Type B pancreatic cell (in vitro differentiated cells): ENCODE data around the gene FAM50A. TPM values are rescaled to one million over a fixed set of nuclear protein-coding genes. Genes with fewer than 3 reads are reported as not detected.

Experiments used
- DNase-seq: peaks from one replicate; pipeline ENCODE4 v3.0.0; 2021; ENCODE audit warnings: mixed read lengths; ENCODE audit not compliant: unreplicated experiment; ENCODE audit errors: extremely low spot score
- H3K27ac Mint-ChIP-seq: 2 replicates; pipeline ENCODE4 v1.8.0; 2021; ENCODE audit warnings: mild to moderate bottlenecking, mixed read lengths
- H3K27me3 Mint-ChIP-seq: 2 replicates; pipeline ENCODE4 v1.8.0; 2021; ENCODE audit warnings: mixed read lengths
- H3K36me3 Mint-ChIP-seq: 2 replicates; pipeline ENCODE4 v1.8.0; 2021; ENCODE audit warnings: mixed read lengths
- H3K4me1 Mint-ChIP-seq: one replicate; pipeline ENCODE4 v1.8.0; 2021; ENCODE audit warnings: mixed read lengths; ENCODE audit not compliant: unreplicated experiment
- H3K4me3 Mint-ChIP-seq: 2 replicates; pipeline ENCODE4 v1.8.0; 2021; ENCODE audit warnings: mild to moderate bottlenecking, mixed read lengths
- H3K9me3 Mint-ChIP-seq: 2 replicates; pipeline ENCODE4 v1.8.0; 2021; ENCODE audit warnings: mixed read lengths
- total RNA-seq: library from RNA; stranded (reverse); gene quantifications from 2 replicates; pipeline ENCODE4 v1.2.1, GENCODE V29; 2021; ENCODE audit warnings: low replicate concordance
- TF ChIP-seq, protein P1 (sequence below): fragments of 200-600 bp; sonication (generic); conservative IDR thresholded peaks from 2 replicates; pipeline ENCODE4 v1.5.0; 2021; ENCODE audit warnings: antibody characterized with exemption, mild to moderate bottlenecking

The FAM50A gene
- total RNA-seq, 1 donor from 2014 or later: 59.2 TPM

DNA sequence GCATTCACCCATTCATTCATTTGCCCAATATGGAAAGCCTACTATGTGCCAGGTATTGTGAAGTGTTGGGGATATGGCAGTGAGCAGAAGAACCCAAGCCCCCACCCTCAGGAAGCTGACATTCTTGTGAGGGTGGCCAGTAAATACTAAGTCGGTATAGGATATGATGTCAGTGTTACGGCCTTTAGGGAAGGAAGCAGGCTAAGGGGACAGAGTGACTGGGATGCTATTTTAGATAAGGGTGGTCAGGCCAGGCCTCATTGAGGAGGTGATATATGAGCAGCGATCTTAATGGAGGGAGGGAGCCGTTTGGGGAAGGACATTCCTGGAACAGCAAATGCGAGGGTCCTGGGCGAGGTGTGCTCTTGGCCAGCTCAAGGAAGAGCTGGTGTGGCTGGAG lies 13.5 kb upstream of the FAM50A start:
- Mint-ChIP-seq H3K27me3 (no peaks in the 10 kb centered on the region), H3K27ac (peak overlapping the region; percentile 78), H3K4me3 (peak overlapping the region; percentile 81), H3K9me3 (no peaks in the 10 kb centered on the region), H3K4me1 (no peaks in the 10 kb centered on the region), H3K36me3 (peaks cover 6% of the 10 kb centered on the region)
- DNase-seq: no peak
- TF ChIP-seq, protein P1, sequence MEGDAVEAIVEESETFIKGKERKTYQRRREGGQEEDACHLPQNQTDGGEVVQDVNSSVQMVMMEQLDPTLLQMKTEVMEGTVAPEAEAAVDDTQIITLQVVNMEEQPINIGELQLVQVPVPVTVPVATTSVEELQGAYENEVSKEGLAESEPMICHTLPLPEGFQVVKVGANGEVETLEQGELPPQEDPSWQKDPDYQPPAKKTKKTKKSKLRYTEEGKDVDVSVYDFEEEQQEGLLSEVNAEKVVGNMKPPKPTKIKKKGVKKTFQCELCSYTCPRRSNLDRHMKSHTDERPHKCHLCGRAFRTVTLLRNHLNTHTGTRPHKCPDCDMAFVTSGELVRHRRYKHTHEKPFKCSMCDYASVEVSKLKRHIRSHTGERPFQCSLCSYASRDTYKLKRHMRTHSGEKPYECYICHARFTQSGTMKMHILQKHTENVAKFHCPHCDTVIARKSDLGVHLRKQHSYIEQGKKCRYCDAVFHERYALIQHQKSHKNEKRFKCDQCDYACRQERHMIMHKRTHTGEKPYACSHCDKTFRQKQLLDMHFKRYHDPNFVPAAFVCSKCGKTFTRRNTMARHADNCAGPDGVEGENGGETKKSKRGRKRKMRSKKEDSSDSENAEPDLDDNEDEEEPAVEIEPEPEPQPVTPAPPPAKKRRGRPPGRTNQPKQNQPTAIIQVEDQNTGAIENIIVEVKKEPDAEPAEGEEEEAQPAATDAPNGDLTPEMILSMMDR: no peak

- peak overlapping the region; percentile 81 for H3K4me3 Mint-ChIP-seq
- no peaks in the 10 kb centered on the region for H3K9me3 Mint-ChIP-seq
- DNase-seq: no peak
- H3K27ac Mint-ChIP-seq: peak overlapping the region; percentile 78
- H3K36me3 Mint-ChIP-seq: peaks cover 6% of the 10 kb centered on the region
- peaks cover 2% of the 10 kb centered on the region for H3K4me1 Mint-ChIP-seq
- TF ChIP-seq, protein P1: no peak
- H3K27me3 Mint-ChIP-seq: no peaks in the 10 kb centered on the region
Observed at GRCh38 chrX:154430916-154431315, 13.0 kb upstream of the FAM50A start.

- Mint-ChIP-seq H3K36me3 (peaks cover 6% of the 10 kb centered on the region), H3K4me3 (no peak overlapping the region), H3K4me1 (peaks cover 6% of the 10 kb centered on the region), H3K9me3 (no peaks in the 10 kb centered on the region), H3K27ac (no peak overlapping the region), H3K27me3 (no peaks in the 10 kb centered on the region)
- no peak for DNase-seq
- TF ChIP-seq, protein P1: no peak
Observed at GRCh38 chrX:154431341-154431740, 12.6 kb upstream of the FAM50A start.

- H3K4me3 Mint-ChIP-seq: no peak overlapping the region
- H3K36me3 Mint-ChIP-seq: peaks cover 6% of the 10 kb centered on the region
- no peak for DNase-seq
- TF ChIP-seq, protein P1: no peak
- peaks cover 7% of the 10 kb centered on the region for H3K4me1 Mint-ChIP-seq
- H3K27ac Mint-ChIP-seq: no peak overlapping the region
- no peaks in the 10 kb centered on the region for H3K9me3 Mint-ChIP-seq
- H3K27me3 Mint-ChIP-seq: no peaks in the 10 kb centered on the region
Observed at GRCh38 chrX:154432210-154432609, 11.7 kb upstream of the FAM50A start.

- TF ChIP-seq, protein P1: no peak
- peak overlapping the region; percentile 10 for H3K4me3 Mint-ChIP-seq
- H3K36me3 Mint-ChIP-seq: peaks cover 6% of the 10 kb centered on the region
- H3K27me3 Mint-ChIP-seq: no peaks in the 10 kb centered on the region
- DNase-seq: no peak
- no peaks in the 10 kb centered on the region for H3K9me3 Mint-ChIP-seq
- no peak overlapping the region for H3K27ac Mint-ChIP-seq
- H3K4me1 Mint-ChIP-seq: peaks cover 7% of the 10 kb centered on the region
Observed at GRCh38 chrX:154433605-154434004, 10.3 kb upstream of the FAM50A start.
